Upper lobe of left lung (tissue), 6 donors: ENCODE results near the gene CNNM3. TPM values are rescaled to one million over a fixed set of nuclear protein-coding genes. Genes with fewer than 3 reads are reported as not detected.
A peak's percentile ranks its signal among the peaks of the same experiment; 100 is the strongest.

Experiments
- ATAC-seq, 2 donors: fragments of 200-7000 bp; cut with Tn5 transposase; one replicate each; pipeline ENCODE4 v1.9.1; 2022; ENCODE audit warnings: mild to moderate bottlenecking in 2 of 2, moderate library complexity in 2 of 2; ENCODE audit not compliant: low FRiP score in 2 of 2
- DNase-seq, 2 donors: peaks; one replicate each; pipeline ENCODE4 v3.0.0-alpha.2; 2019 to 2020
- H3K27ac ChIP-seq, 4 donors: fragments of 200-600 bp; sonication (generic); one replicate each; pipeline ENCODE4 v1.5.1; 2016 to 2019
- H3K27me3 ChIP-seq, 4 donors: fragments of 200-600 bp; sonication (generic); one replicate each; pipeline ENCODE4 v1.5.1; 2017 to 2019
- H3K36me3 ChIP-seq, 4 donors: fragments of 200-600 bp; sonication (generic); one replicate each; pipeline ENCODE4 v1.5.1; 2016 to 2019
- H3K4me1 ChIP-seq, 4 donors: fragments of 200-600 bp; sonication (generic); one replicate each; pipeline ENCODE4 v1.5.1; 2018 to 2019
- H3K4me3 ChIP-seq, 4 donors: fragments of 200-600 bp; sonication (generic); one replicate each; pipeline ENCODE4 v1.5.1; 2017 to 2019; ENCODE audit warnings: mild to moderate bottlenecking in 2 of 4, moderate library complexity in 1 of 4
- H3K9me3 ChIP-seq, 4 donors: fragments of 200-600 bp; sonication (generic); one replicate each; pipeline ENCODE4 v1.5.1; 2018 to 2019
- EP300 ChIP-seq, 4 donors: sonication (generic); formaldehyde crosslinking; IDR thresholded peaks; one replicate each; pipeline ENCODE4 v1.5.1; 2017; ENCODE audit warnings: antibody characterized with exemption in 4 of 4, control low read depth in 2 of 4
- POLR2A ChIP-seq, 4 donors: fragments of 450-650 bp; IDR thresholded peaks; one replicate each; pipeline ENCODE4 v1.5.1; 2016 to 2017; ENCODE audit warnings: antibody characterized with exemption in 4 of 4, mild to moderate bottlenecking in 2 of 4
- POLR2AphosphoS5 ChIP-seq, 2 donors: sonication (generic); formaldehyde crosslinking; IDR thresholded peaks; one replicate each; pipeline ENCODE4 v1.5.1; 2017; ENCODE audit warnings: antibody characterized with exemption in 2 of 2
- WGBS, 2 donors: methylation state at CpG; one replicate each; pipeline ENCODE4 v1.1.5; 2017 to 2018; 5-methylcytosine and 5-hydroxymethylcytosine counted together
- total RNA-seq, 6 donors: library from RNA; depleted of rRNA in 4 of 6; stranded (reverse); fragments of >200 nt in 4 of 6; gene quantifications; one replicate each; pipeline versions ENCODE4 v1.1.0 to v1.2.1, GENCODE V29; 2016 to 2021
- TF ChIP-seq, protein P1 (sequence below), 6 experiments: fragments of 450-650 bp in 4 of 6; fragments of 200-600 bp in 2 of 6; sonication (generic) in 2 of 6; IDR thresholded peaks; one replicate each; pipeline ENCODE4 v1.5.1; 2016 to 2019; ENCODE audit warnings: antibody characterized with exemption in 6 of 6
- donor health status: DM: no; HTN: no; CAD: no; lungs with moderate emphysema.
- donor health status: DM: no; HTN: yes; CAD: no; lungs with severe emphysema.

The CNNM3 gene
- total RNA-seq, 6 donors from 2014 or later, result 17.2 to 52.4 (median 26.5) TPM

DNA sequence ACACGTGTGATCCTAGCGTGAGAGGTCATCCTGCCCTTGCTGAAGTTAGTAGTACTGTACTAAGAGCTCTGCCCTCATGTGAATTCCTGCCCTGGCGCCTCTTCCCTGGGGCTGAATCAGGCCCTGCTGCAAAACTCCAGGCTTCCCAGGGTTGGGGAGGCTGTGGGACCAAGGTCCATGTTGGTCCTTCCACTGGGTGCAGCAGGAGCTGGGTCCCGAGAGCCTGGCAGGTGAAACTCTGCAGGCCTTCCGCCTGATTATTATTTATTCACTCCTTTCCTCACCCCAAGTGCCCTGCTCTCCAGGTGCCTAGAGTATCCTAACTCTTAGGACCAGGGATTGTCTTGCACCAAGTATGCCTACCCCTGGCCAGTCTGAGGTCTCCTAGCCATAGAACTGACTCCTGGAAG lies 5.3 kb upstream of the CNNM3 start:
- Histone ChIP-seq H3K9me3 (no peaks in the 10 kb centered on the region), H3K27me3 (no peaks in the 10 kb centered on the region), H3K4me3 (no peak overlapping the region), H3K36me3 (peaks cover 0 to 23% (median 3%) of the 10 kb centered on the region in 4 donors), H3K4me1 (peaks cover 7 to 17% (median 10%) of the 10 kb centered on the region in 4 donors), H3K27ac (no peak overlapping the region)
- ATAC-seq (no peak), DNase-seq (no peak)
- WGBS, 2 donors, result 85 to 90% methylated on average over 2 to 5 of the region's 5 CpGs
- TF ChIP-seq EP300 (IDR thresholded peaks at IDR 0.05), result no peak
- TF ChIP-seq, protein P1, sequence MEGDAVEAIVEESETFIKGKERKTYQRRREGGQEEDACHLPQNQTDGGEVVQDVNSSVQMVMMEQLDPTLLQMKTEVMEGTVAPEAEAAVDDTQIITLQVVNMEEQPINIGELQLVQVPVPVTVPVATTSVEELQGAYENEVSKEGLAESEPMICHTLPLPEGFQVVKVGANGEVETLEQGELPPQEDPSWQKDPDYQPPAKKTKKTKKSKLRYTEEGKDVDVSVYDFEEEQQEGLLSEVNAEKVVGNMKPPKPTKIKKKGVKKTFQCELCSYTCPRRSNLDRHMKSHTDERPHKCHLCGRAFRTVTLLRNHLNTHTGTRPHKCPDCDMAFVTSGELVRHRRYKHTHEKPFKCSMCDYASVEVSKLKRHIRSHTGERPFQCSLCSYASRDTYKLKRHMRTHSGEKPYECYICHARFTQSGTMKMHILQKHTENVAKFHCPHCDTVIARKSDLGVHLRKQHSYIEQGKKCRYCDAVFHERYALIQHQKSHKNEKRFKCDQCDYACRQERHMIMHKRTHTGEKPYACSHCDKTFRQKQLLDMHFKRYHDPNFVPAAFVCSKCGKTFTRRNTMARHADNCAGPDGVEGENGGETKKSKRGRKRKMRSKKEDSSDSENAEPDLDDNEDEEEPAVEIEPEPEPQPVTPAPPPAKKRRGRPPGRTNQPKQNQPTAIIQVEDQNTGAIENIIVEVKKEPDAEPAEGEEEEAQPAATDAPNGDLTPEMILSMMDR (IDR thresholded peaks at IDR 0.05), result no peak
- no peak for TF ChIP-seq POLR2A (IDR thresholded peaks at IDR 0.05)
- TF ChIP-seq POLR2AphosphoS5 (IDR thresholded peaks at IDR 0.05), result no peak

GRCh38 chr2:96811917-96812316 lies 4.2 kb upstream of the CNNM3 start:
- H3K9me3 ChIP-seq, result no peaks in the 10 kb centered on the region
- TF ChIP-seq POLR2AphosphoS5 (IDR thresholded peaks at IDR 0.05) (no peak), EP300 (IDR thresholded peaks at IDR 0.05) (no peak), POLR2A (IDR thresholded peaks at IDR 0.05) (no peak)
- TF ChIP-seq, protein P1 (IDR thresholded peaks at IDR 0.05), result no peak
- ATAC-seq, result peak in 1 of 2 donors; percentile 18
- WGBS, 2 donors, result 59 to 70% methylated on average over 3 of the region's 3 CpGs
- H3K4me3 ChIP-seq, result no peak overlapping the region
- no peak overlapping the region for H3K27ac ChIP-seq
- peaks cover 7 to 10% (median 7%) of the 10 kb centered on the region in 4 donors for H3K4me1 ChIP-seq
- DNase-seq, result no peak
- peaks cover 0 to 23% (median 3%) of the 10 kb centered on the region in 4 donors for H3K36me3 ChIP-seq
- no peaks in the 10 kb centered on the region for H3K27me3 ChIP-seq

- 89% methylated on average over 4 of the region's 4 CpGs for WGBS, 2 donors
- Histone ChIP-seq H3K9me3 (no peaks in the 10 kb centered on the region), H3K27ac (no peak overlapping the region), H3K36me3 (peaks cover 0 to 21% (median 2%) of the 10 kb centered on the region in 4 donors), H3K27me3 (no peaks in the 10 kb centered on the region), H3K4me3 (no peak overlapping the region), H3K4me1 (peaks cover 20 to 28% (median 23%) of the 10 kb centered on the region in 4 donors)
- no peak for ATAC-seq
- TF ChIP-seq POLR2A (IDR thresholded peaks at IDR 0.05) (no peak), EP300 (IDR thresholded peaks at IDR 0.05) (no peak), POLR2AphosphoS5 (IDR thresholded peaks at IDR 0.05) (no peak)
- TF ChIP-seq, protein P1 (IDR thresholded peaks at IDR 0.05), result no peak
- DNase-seq, result no peak
Measured at GRCh38 chr2:96813656-96814055, 2.4 kb upstream of the CNNM3 start.

GRCh38 chr2:96815326-96816126 lies 542 bp upstream of the CNNM3 start:
- Histone ChIP-seq H3K9me3 (no peaks in the 10 kb centered on the region), H3K36me3 (peaks cover 0 to 6% (median 2%) of the 10 kb centered on the region in 4 donors), H3K4me1 (peaks cover 38 to 46% (median 41%) of the 10 kb centered on the region in 4 donors), H3K4me3 (peak overlapping the region; percentile 24 to 94 (median 76)), H3K27ac (peak overlapping the region; percentile 86 to 98 (median 89)), H3K27me3 (no peaks in the 10 kb centered on the region)
- ATAC-seq, result no peak
- TF ChIP-seq EP300 (IDR thresholded peaks at IDR 0.05) (no peak), POLR2AphosphoS5 (IDR thresholded peaks at IDR 0.05) (no peak), POLR2A (IDR thresholded peaks at IDR 0.05) (peak in 1 of 4 donors; percentile 26)
- TF ChIP-seq, protein P1 (IDR thresholded peaks at IDR 0.05), result no peak
- 1 to 2% methylated on average over 26 to 37 of the region's 60 CpGs for WGBS, 2 donors
- DNase-seq, result no peak
